AML-193 (cell line): ENCODE data around the gene TCF19.

Experiments
- DNase-seq, 2 experiments: peaks; one replicate each; lab custom pipeline; 2025; lab: John Stamatoyannopoulos, UW

Gene TCF19

DNA sequence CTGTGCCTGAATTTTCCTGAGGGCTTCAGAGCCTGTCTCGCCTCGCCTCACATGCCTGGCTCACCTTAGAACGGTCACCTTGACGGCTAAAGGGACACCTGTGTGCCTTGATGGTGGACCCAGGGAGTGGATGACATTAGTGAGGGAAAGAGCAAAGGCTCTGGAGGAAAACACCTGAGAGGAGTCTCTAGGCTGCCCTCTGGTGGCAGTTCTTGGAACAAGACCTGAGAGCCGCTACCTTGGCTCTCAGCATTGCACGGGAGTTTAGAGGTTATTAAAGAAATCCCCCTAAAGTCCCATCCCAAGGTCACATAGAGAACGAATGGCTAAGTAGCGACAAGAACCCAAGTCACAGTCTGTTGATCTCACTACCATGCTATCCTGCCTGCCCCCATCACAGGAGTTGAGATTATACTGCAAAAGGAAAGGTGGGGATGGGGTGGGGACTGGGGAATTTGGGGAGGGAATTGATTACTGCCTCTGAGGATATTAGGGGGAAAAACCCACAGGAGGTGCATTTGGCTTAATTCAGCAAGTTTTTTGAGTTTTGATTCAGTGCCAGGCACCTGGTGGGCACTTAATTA, 30.2 kb upstream of the TCF19 start:
- DNase-seq, result peak; percentile 19 to 40

DNA sequence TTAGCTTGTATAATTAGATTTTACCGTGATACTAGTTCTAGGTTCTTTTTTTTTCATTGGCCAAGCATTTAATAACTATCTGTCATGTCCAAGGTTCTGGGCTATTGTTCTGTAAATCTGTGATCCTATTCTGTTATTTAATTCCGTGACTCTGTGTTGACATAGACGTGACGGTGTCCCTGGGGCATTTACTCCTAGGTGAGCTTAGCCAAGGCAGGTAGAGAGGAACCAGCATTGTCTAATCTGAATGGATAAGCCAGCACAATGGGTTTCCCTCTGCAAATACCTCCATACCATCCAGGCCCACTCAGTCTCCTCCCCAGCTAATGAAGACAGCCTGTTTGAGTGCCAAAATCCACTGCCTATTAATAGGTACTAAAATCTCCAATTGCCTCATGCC, 29.3 kb upstream of the TCF19 start:
- no peak for DNase-seq

DNA sequence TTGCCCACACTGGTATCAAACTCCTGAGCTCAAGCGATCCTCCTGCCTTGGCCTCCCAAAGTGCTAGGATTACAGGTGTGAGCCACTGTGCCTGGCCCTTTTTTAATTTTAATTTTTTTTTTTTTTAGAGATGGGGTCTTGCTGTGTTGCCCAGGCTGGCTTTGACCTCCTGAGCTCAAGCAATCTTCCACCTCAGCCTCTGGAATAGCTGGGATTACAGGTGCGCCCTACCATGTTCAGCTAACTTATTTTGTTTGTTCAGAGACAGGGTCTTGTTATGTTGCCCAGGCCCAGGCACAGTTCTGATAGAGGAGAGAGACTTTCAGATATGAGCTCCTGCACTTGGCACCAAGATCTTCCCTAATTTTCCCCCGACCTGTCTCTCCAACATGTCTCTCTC, 27.6 kb upstream of the TCF19 start:
- no peak for DNase-seq

DNA sequence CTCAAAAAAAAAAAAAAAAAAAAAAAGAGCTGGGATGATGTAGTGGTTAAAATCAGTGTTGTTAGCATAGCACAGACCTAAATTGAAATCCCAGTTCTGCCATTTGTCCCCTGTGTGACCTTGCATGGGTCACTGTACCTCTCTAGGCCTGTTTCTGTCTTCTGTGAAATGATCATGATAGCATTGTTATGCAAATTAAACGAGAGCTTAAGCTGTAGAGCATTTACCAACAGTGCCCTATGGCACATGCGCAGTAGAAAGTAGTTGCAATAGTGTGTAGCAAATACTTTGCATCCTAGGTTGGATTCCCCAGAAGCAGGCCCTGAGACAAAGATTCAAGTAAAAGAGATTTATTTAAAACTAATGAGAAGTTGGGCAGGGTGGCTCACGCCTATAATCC, 26.8 kb upstream of the TCF19 start:
- DNase-seq, result no peak

DNA sequence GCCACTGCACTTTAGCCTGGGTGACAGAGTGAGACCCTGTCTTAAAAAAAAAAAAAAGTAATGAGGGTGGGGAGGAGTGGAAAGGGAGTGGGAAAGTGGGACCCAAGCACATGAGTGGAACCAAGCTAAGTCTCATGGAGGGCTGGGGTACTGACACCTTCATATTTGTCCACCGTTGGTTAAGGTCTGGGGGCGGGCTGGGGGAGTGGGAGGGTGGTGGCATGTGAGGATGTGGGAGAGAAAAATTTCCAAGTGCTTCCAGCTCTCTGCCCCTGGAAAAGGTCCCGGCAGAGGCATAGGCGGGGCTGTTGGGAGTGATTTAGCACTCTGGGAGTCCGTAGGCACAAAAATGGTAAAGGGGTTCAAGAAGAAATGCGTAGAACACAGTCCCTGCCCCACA, 25.6 kb upstream of the TCF19 start:
- no peak for DNase-seq

DNA sequence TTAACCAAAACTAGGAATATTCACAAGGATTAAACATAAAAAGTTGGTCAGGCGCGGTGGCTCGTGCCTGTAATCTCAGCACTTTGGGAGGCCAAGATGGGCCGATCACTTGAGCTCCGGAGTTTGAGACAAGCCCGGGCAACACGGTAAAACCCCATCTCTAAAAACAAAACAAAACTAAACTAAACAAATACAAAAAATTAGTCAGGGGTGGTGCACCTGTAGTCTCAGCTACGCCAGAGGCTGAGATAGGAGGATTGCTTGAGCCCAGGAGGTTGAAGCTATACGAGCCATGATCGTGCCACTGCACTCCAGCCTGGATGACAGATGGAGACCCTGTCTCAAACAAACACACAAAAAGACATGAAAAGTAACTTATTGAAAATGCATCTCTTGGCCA, 22.7 kb upstream of the TCF19 start:
- no peak for DNase-seq

DNA sequence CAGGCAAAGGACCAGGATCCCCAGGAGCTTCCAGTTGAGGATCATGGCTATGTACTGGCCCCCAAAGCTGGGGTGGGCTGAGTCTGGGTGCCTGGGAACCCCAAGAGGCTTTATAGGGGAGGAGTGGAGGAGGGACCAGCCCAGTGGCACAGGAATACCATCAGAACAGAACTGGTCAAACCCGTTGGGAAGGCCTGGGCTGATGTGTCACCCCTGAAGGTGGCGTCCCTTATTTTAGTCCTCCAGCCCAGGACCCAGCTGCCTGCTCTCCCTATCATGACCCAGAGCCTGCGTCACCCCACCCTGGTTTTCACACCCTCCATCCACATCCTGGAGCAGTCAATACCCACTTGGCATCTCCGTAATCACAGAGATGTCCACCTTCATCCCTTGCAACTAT, 19.4 kb upstream of the TCF19 start, which contains the start of gene PSORS1C2:
Gene PSORS1C2 (minus strand): TSS at position 85 of the 400 bp plus-strand sequence. CDS start 40 bp downstream, at position 45.
- DNase-seq, result no peak

DNA sequence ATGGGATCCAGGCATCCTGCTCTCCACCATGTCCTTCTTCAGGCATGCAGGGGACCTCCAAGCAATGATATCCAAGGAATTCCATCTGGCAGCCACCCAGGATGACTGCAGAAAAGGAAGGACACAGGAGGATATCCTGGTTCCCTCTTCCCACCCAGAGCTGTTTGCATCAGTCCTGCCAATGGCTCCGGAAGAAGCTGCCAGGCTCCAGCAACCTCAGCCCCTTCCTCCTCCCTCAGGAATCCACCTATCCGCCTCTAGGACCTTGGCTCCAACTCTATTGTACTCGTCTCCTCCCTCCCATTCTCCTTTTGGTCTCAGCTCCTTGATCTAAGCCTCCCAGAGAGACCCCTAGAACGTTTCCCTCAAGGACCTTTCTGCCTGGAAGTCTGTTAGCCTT, 18.8 kb upstream of the TCF19 start:
- no peak for DNase-seq

DNA sequence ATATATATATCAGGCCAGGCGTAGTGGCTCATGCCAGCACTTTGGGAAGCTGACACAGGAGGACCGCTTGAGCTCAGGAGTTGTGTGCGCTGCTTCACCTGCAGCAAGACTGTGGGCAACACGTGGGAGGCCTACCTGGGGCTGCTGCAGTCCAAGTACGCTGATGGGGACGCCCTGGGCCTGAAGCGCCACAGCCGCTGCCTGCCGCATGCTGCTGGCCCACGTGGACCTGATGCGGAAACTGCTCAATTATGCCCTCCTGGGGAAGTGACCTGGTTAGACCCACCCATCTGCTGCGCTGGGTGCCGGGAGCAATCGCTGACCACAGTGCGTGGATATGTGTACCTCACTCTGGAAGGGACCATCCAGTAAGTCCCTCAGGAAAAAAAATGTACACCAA, 17.7 kb upstream of the TCF19 start:
- no peak for DNase-seq

DNA sequence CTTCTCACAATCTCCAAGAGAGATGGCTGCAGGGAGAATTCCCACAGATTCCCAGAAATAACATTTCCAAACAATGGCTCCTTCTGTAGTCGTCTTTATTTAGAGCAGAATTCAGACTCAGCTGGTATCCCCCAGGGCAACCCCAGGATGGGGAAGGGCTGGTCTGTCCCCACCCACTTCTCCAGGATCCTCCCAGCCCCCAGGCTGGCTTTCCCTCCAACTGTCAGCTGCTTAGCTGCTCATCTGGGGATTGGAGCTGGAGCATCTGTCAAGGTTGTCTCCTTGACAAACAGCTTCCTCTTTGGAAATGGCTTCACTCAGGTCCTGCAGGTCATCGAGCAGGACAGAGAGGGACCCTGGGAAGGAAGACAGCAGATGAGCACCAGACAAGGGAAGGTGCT, 16.0 kb upstream of the TCF19 start:
- no peak for DNase-seq

DNA sequence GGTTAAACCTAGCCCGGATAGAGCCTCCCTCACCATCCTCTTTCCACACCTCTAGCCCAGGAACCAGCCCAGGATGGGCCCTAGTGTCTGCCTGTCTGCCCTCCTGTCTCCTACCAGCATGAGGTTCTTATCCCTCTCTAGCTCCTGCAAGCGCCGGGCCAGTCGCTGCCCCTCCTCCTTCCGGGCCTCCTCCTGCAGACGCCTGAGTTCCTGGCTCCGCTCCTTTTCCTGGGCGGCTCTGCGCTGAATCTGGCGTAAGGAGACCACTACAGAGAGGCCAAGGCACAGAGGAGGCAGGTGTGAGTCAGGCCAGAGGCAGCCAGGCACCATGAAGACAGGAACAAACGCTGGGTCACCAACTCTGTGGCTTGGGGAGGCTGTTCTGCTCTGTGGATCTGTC, 15.2 kb upstream of the TCF19 start:
- no peak for DNase-seq

DNA sequence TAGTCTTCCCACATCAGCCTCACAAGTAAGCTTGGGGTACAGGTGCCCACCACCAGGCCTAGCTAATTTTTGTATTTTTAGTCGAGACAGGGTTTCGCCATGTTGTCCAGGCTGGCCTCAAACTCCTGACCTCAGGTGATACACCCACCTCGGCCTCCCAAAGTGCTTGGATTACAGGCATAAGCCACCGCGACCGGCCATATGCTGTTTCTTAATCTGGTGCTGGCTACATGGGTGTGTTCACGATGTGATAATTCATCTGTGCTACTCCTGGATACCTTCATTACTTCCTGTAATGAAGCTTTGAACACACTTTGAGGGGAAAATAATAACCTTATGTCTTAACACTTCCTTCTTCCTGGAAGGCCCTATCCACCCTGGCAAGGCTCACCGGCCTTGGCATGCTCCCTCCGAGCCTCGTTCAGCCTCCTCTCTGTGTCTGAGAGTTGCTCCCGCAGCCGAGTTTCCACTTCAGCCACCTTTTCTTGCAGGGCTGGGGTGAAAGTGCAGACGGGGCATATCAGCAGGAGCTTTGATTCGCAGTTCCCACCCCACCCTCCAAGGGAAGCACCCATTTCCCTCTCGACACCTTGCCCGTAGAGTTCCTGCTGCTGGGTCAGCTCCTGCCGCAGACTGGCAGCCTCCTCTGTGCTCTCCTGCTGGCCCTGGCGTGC, 14.0 kb upstream of the TCF19 start:
- DNase-seq, result no peak

DNA sequence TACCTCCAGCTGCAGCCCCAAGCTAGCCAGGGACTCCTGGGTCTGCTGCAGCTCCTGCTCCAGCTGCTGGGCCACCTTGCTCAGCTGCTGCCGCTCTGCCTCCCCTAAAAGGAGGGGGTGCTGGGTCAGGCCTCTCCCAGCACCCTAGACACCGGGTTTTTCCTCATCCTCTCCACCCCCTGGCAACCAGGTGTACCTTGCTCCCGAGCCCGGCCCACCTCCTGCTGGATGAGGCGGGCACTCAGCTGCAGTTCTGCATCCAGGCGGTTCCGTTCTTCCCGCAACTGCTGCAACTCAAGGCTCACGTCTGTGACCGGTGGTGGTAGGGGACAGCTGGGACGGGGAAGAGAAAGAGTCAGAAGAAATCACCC, 13.4 kb upstream of the TCF19 start:
- DNase-seq, result no peak

DNA sequence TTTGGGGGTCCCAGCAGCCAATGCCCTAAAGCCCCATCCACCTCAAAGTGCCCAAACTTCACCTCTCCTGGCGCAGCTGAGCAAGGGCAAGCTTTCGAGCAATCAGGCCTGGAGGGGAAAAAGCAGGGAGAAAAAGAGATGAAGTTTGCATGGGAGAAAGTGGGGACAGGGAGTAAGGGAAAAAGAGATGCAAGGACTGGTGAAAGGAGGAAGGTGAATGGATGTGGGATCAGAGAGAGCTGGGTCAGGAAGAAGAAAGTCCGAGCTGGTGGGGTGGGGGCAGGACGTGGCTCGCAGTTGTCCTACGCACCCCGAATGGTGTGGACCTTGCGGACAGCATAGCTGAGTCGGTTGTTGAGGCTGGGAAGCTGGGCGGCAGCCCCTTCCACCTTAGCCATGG, 13.0 kb upstream of the TCF19 start:
- no peak for DNase-seq

DNA sequence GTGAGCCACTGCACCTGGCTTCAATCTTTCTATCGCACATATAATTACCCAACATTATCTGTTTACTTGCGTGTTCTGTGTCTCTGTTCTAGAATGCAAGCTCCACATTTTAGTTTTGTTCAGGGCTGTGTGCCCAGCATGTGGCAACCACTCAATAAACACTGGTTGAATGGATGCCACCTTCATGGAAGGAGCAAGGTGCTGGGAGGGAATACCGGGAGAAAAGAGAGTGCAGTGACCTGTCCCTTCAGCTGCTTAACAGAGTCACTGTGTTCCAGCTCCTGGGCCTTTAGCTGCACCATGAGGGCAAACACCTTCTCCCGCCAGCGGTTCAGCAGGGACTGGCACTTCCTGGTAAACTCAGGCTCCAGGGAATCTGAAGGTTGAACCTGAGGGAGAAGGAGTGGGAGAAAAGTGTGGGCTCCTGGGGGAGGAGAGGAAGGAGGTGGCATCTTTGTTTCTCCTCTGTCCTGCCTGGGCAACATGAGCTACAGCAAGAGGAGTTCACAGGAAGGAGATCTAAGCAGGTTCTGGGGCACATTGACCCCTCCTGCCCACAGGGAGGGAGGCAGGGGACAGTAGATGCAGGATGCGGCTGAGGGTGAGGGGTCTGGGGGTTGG, 8.5 kb upstream of the TCF19 start:
- no peak for DNase-seq

DNA sequence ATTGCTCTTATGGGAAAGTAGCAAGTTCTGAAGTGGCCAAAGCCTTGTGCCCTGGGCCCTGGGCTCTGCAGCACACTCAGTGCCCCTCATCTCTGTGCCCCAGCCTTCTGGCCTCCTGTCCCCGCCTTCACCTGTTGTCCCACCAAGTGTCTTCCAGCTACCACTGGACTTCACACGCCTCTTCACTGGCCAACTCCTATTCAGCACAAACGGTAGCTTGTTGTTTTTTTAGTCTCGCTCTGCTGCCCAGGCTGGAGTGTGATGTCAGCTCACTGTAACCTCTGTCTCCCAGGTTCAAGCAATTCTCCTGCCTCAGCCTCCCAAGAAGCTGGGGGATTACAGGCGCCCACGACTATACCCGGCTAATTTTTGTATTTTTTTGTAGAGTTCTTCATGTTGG, 5.6 kb upstream of the TCF19 start:
- no peak for DNase-seq

DNA sequence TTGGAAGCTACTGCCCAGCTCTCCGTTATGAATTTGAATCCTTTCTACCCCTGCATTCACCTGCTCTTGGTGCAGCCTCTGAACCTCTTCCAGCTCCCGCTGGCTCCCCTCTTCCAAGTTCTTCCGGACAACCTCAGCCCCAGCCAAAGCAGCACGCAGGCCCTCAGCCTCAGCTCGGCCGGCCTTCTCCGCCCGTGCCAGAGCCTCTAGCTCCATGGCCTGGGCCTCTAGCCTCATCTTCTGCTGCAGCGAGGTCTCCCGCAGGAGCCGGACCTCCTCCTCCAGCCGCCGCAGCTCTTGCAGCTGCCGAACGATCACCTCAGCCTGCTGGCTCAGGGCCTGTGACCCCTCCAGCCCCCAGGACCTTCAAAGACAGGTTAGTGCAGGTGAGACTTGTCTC, 4.0 kb upstream of the TCF19 start:
- DNase-seq, result no peak

DNA sequence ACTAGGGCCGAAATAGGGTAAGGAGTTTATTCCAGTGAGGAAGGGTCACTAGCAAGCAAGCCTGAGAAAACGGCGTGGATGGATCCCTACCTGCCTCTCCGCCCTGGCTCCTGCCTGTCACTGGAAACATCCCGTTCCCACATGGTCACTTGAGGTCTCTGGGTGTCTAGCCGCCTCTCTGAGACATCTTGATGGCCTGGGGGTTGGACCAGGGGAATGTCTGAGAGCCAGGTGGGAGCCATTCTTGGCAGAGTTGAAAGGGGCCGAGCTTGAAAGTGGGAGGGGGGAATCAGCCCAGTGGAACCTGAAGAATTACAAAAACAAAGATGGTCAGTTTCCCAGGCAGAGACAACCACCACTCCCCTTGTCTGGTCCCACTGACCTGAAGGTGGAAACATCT, 1.7 kb upstream of the TCF19 start:
- no peak for DNase-seq

DNA sequence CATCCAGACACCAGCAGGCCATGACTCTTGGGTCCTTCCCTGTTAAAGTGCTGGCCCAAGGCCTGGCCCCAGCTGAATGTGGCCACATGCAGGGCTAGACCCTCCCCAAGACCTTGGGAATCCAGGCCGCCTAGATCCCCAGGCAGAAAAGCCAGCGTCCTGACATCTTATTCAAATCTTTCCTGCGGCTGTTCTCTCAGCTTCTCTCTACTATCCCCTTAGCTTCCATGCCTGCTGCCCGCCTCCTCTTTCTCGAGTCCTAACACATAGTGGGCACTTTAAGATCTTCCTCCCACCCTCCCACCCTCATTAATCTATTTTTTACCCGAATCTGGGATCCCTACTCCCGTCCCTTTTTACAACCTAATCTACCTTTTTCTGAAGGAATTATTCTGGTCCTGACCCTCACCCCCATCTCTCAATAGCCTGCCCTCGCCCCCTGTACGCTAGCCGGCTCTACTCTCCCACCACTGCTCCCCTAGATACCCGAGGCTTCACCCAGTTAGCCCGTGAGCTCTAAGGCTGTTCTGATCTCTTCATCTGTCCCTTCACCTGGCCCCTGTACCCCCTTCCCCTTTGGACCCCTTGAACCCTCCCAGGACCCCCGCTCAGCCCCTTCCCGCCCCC, 763 bp upstream of the TCF19 start, which contains the start of gene CCHCR1:
Gene CCHCR1 (minus strand): TSS at position 290 of the 627 bp plus-strand sequence. CDS start 202 bp downstream, at position 88.
- DNase-seq, result no peak

DNA sequence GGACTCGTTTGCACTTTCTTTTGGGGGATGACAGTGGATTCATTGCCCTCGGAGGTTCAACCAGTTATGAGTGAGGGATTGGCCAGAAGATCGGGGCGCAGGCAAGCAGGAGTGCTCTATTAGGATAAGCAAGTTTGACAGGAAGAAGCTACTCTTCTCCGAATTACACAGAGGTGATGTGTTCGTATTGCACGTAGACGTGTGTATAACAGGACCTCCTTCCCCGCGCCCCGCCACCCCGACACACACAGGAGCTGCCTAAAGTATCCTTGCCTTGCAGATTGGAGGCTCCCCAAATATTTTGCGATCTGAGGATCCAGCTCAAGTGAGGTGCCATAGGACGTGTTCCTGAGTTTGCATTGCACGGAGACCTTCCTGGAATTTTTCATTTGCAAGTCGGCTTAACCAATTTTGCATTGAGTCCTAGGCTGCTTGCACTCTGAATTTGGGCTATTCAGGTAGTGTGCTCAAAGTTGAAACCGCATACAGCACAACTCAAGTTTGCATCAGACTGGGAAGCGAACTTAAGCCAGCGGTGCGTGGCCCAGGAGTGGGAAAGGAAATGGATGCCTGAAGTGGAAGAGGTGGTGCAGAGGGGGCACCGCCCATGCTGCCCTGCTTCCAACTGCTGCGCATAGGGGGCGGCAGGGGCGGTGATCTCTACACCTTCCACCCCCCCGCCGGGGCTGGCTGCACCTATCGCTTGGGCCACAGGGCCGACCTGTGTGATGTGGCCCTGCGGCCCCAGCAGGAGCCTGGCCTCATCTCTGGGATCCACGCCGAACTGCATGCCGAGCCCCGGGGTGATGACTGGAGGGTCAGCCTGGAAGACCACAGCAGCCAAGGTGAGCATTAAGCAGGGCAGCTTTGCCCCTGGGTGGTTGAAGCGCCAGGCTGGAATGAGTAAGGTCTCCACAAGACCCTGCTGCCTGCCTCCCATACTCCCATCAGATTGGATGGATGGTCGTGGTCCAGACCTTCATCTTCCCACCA, 770 bp downstream of the TCF19 start:
- peak; percentile 41 to 54 for DNase-seq

DNA sequence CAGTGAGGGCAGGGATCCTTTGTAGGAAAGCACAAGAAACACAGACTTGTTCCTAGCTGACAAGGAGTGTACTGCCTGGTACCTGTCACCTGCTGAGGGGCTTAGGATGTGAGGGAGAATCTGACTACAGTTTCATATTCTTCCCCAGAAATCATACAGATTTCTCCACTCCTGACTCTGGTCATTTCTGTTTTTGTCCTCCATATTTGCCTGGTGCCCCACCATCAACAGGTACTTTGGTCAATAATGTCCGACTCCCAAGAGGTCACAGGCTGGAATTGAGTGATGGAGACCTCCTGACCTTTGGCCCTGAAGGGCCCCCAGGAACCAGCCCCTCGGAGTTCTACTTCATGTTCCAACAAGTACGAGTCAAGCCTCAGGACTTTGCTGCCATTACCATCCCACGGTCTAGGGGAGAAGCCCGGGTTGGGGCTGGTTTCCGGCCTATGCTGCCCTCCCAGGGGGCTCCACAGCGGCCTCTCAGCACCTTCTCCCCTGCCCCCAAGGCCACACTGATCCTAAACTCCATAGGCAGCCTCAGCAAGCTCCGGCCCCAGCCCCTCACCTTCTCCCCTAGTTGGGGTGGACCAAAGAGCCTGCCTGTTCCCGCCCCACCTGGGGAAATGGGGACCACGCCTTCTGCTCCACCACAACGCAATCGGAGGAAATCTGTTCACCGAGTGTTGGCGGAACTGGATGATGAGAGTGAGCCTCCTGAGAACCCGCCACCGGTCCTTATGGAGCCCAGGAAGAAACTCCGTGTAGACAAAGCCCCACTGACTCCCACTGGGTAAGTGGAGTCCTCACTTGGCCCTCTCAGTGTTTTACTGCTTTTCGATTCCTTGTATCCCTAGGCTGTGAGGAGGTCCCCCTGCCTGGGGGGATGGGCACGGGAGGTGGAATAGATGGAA, 3.1 kb downstream of the TCF19 start:
- no peak for DNase-seq
